Gastroesophageal sphincter (tissue), 4 donors: ENCODE results near the gene CDNF. TPM values are rescaled to one million over a fixed set of nuclear protein-coding genes. Genes with fewer than 3 reads are reported as not detected.

Experiments used
- ATAC-seq: fragments of 150-250 bp; one replicate; pipeline ENCODE4 v1.9.1; 2016; ENCODE audit warnings: mild to moderate bottlenecking, moderate library complexity
- H3K27ac ChIP-seq, 4 donors: fragments of 200-600 bp; sonication (generic) in 3 of 4; 1 replicate in 3 of 4; 2 replicates in 1 of 4; pipeline ENCODE4 v1.5.1; 2016 to 2019
- H3K27me3 ChIP-seq: fragments of 200-600 bp; sonication (generic); one replicate; pipeline ENCODE4 v1.5.1; 2019
- H3K36me3 ChIP-seq, 2 donors: fragments of 200-600 bp; sonication (generic); one replicate each; pipeline ENCODE4 v1.5.1; 2019; ENCODE audit warnings: control low read depth in 1 of 2
- H3K4me1 ChIP-seq, 3 donors: fragments of 200-600 bp; sonication (generic); 1 replicate in 2 of 3; 2 replicates in 1 of 3; pipeline ENCODE4 v1.5.1; 2016 to 2019; ENCODE audit warnings: control low read depth in 2 of 3
- H3K4me3 ChIP-seq, 2 donors: fragments of 200-600 bp; sonication (generic); one replicate each; pipeline ENCODE4 v1.5.1; 2019; ENCODE audit warnings: mild to moderate bottlenecking in 1 of 2, moderate library complexity in 1 of 2
- H3K9me3 ChIP-seq, 3 donors: fragments of 200-600 bp; sonication (generic); one replicate each; pipeline ENCODE4 v1.5.1; 2017 to 2019; ENCODE audit warnings: control low read depth in 2 of 3
- CTCF ChIP-seq, 4 experiments: fragments of 200-600 bp in 2 of 4; fragments of 450-650 bp in 2 of 4; sonication (generic) in 1 of 4; IDR thresholded peaks; one replicate each; pipeline ENCODE4 v1.5.1; 2017 to 2019; ENCODE audit warnings: antibody characterized with exemption in 4 of 4, mild to moderate bottlenecking in 2 of 4, moderate library complexity in 2 of 4
- EP300 ChIP-seq: sonication (generic); formaldehyde crosslinking; IDR thresholded peaks from one replicate; pipeline ENCODE4 v1.6.1; 2017; ENCODE audit warnings: antibody characterized with exemption, mild to moderate bottlenecking
- POLR2A ChIP-seq, 2 donors: fragments of 450-650 bp; IDR thresholded peaks; one replicate each; pipeline ENCODE4 v1.6.1; 2017; ENCODE audit warnings: antibody characterized with exemption in 2 of 2, mild to moderate bottlenecking in 2 of 2, moderate library complexity in 1 of 2
- POLR2AphosphoS5 ChIP-seq: sonication (generic); formaldehyde crosslinking; IDR thresholded peaks from one replicate; pipeline ENCODE4 v1.6.1; 2017; ENCODE audit warnings: antibody characterized with exemption
- WGBS, 2 donors: methylation state at CpG; one replicate each; pipeline ENCODE4 v1.1.5; 2018; ENCODE audit warnings: low coverage in 1 of 2; 5-methylcytosine and 5-hydroxymethylcytosine counted together
- total RNA-seq, 4 donors: library from RNA; depleted of rRNA; stranded (reverse); fragments of >200 nt; gene quantifications; one replicate each; pipeline ENCODE4 v1.1.0, GENCODE V29; 2016

Gene CDNF
- total RNA-seq, 4 donors from 2014 or later, result 0.81 to 6.7 (median 2.3) TPM; not detected in 1

GRCh38 chr10:14858338-14858960 is 20.6 kb upstream of the CDNF start:
- H3K9me3 ChIP-seq, result no peaks in the 10 kb centered on the region
- no peak for TF ChIP-seq POLR2AphosphoS5
- TF ChIP-seq POLR2A (IDR thresholded peaks at IDR 0.05), result no peak
- no peak for TF ChIP-seq EP300
- TF ChIP-seq CTCF (IDR thresholded peaks at IDR 0.05), result no peak
- H3K4me1 ChIP-seq, result no peaks in the 10 kb centered on the region
- H3K36me3 ChIP-seq, result peaks cover 0 to 81% of the 10 kb centered on the region in 2 donors
- no peak overlapping the region for H3K4me3 ChIP-seq
- ATAC-seq, result no peak
- no peak overlapping the region for H3K27ac ChIP-seq
- H3K27me3 ChIP-seq, result no peaks in the 10 kb centered on the region
- WGBS, 2 donors, result 90 to 97% methylated on average over 6 of the region's 6 CpGs

GRCh38 chr10:14855453-14855852 is 17.6 kb upstream of the CDNF start:
- WGBS, 2 donors, result 87 to 89% methylated on average over 1 of the region's 1 CpG
- Histone ChIP-seq H3K4me3 (no peak overlapping the region), H3K27ac (no peak overlapping the region), H3K27me3 (no peaks in the 10 kb centered on the region), H3K36me3 (peaks cover 0 to 81% of the 10 kb centered on the region in 2 donors), H3K9me3 (no peaks in the 10 kb centered on the region), H3K4me1 (no peaks in the 10 kb centered on the region)
- ATAC-seq, result no peak
- TF ChIP-seq POLR2AphosphoS5, result no peak
- TF ChIP-seq EP300, result no peak
- no peak for TF ChIP-seq CTCF (IDR thresholded peaks at IDR 0.05)
- no peak for TF ChIP-seq POLR2A (IDR thresholded peaks at IDR 0.05)

- 68 to 94% methylated on average over 3 of the region's 3 CpGs for WGBS, 2 donors
- H3K4me3 ChIP-seq, result no peak overlapping the region
- no peaks in the 10 kb centered on the region for H3K9me3 ChIP-seq
- H3K27ac ChIP-seq, result no peak overlapping the region
- TF ChIP-seq POLR2AphosphoS5, result no peak
- no peak for TF ChIP-seq CTCF (IDR thresholded peaks at IDR 0.05)
- TF ChIP-seq EP300, result no peak
- no peak for TF ChIP-seq POLR2A (IDR thresholded peaks at IDR 0.05)
- H3K4me1 ChIP-seq, result no peaks in the 10 kb centered on the region
- H3K36me3 ChIP-seq, result peaks cover 0 to 72% of the 10 kb centered on the region in 2 donors
- no peak for ATAC-seq
- H3K27me3 ChIP-seq, result no peaks in the 10 kb centered on the region
These were observed 14.4 kb upstream of the CDNF start for GRCh38 chr10:14852236-14852635.

- Histone ChIP-seq H3K27ac (no peak overlapping the region), H3K4me1 (peaks cover 0 to 3% (median 0%) of the 10 kb centered on the region in 3 donors), H3K27me3 (no peaks in the 10 kb centered on the region), H3K4me3 (no peak overlapping the region), H3K9me3 (no peaks in the 10 kb centered on the region), H3K36me3 (peaks cover 0 to 79% of the 10 kb centered on the region in 2 donors)
- 77% methylated on average over 2 of the region's 2 CpGs; no CpG with 5 or more reads in 1 of the 2 donors for WGBS, 2 donors
- no peak for ATAC-seq
- TF ChIP-seq EP300, result no peak
- no peak for TF ChIP-seq POLR2A (IDR thresholded peaks at IDR 0.05)
- no peak for TF ChIP-seq POLR2AphosphoS5
- no peak for TF ChIP-seq CTCF (IDR thresholded peaks at IDR 0.05)
These were observed 7.1 kb upstream of the CDNF start for GRCh38 chr10:14844948-14845347.

- H3K36me3 ChIP-seq, result peaks cover 0 to 66% of the 10 kb centered on the region in 2 donors
These were observed 5.6 kb upstream of the CDNF start for GRCh38 chr10:14843327-14843988.

More at GRCh38 chr10:14843327-14843988, 5.6 kb upstream of the CDNF start:
- Histone ChIP-seq H3K27me3 (no peaks in the 10 kb centered on the region), H3K4me3 (no peak overlapping the region), H3K9me3 (no peaks in the 10 kb centered on the region), H3K4me1 (peaks cover 0 to 15% (median 6%) of the 10 kb centered on the region in 3 donors), H3K27ac (no peak overlapping the region)
- WGBS, 2 donors, result 80% methylated on average over 4 of the region's 15 CpGs; no CpG with 5 or more reads in 1 of the 2 donors
- no peak for TF ChIP-seq EP300
- no peak for ATAC-seq
